Omental fat pad (tissue), 4 donors: Measurements from ENCODE around the gene NFAT5. TPM values are rescaled to one million over a fixed set of nuclear protein-coding genes. Genes with fewer than 3 reads are reported as not detected.
"Not testable (repeated sequence)": the region's sequence is repeated elsewhere in the genome, so short reads cannot be mapped to it uniquely, and the experiment has no call there.

Experiments used
- ATAC-seq: fragments of 150-250 bp; one replicate; pipeline ENCODE4 v1.9.1; 2016; ENCODE audit warnings: mild to moderate bottlenecking, moderate library complexity; ENCODE audit not compliant: low FRiP score
- DNase-seq: peaks from one replicate; pipeline ENCODE4 v3.0.0-alpha.2; 2019; ENCODE audit warnings: low spot score
- CTCF ChIP-seq, 3 donors: fragments of 450-650 bp; IDR thresholded peaks; one replicate each; pipeline ENCODE4 v1.5.1; 2016 to 2017; ENCODE audit warnings: antibody characterized with exemption in 3 of 3, mild to moderate bottlenecking in 3 of 3, moderate library complexity in 2 of 3
- total RNA-seq, 4 donors: library from RNA; depleted of rRNA; stranded (reverse); fragments of >200 nt; gene quantifications; one replicate each; pipeline ENCODE4 v1.1.0, GENCODE V29; 2016

The NFAT5 gene
- total RNA-seq, 4 donors from 2014 or later = 43.5 to 59.3 (median 50.8) TPM

- DNase-seq (peak; percentile 31), ATAC-seq (peak; percentile 84)
Measured at GRCh38 chr16:69566240-69566980, 644 bp downstream of the NFAT5 start.

GRCh38 chr16:69566981-69567680 is 1.4 kb downstream of the NFAT5 start:
- no peak for TF ChIP-seq CTCF (IDR thresholded peaks at IDR 0.05)
- ATAC-seq (no peak), DNase-seq (no peak)

More at GRCh38 chr16:69566240-69566980, 644 bp downstream of the NFAT5 start:
- no peak for TF ChIP-seq CTCF (IDR thresholded peaks at IDR 0.05)

- ATAC-seq = no peak
- TF ChIP-seq CTCF (IDR thresholded peaks at IDR 0.05) = no peak
- no peak for DNase-seq
Measured at GRCh38 chr16:69568676-69569075, 2.9 kb downstream of the NFAT5 start.

GRCh38 chr16:69578771-69579170 is 13.0 kb downstream of the NFAT5 start:
- not testable (repeated sequence) for ATAC-seq, DNase-seq

- no peak for TF ChIP-seq CTCF (IDR thresholded peaks at IDR 0.05)
- ATAC-seq (no peak), DNase-seq (no peak)
Measured at GRCh38 chr16:69579783-69580481, 14.2 kb downstream of the NFAT5 start.

- DNase-seq (no peak), ATAC-seq (no peak)
- no peak for TF ChIP-seq CTCF (IDR thresholded peaks at IDR 0.05)
Measured at GRCh38 chr16:69581297-69581696, 15.5 kb downstream of the NFAT5 start.

GRCh38 chr16:69584493-69584892 is 18.7 kb downstream of the NFAT5 start:
- not testable (repeated sequence) for ATAC-seq, DNase-seq
